Small intestine (tissue), 16 donors: ENCODE results near the gene KHDC4. TPM values are rescaled to one million over a fixed set of nuclear protein-coding genes. Genes with fewer than 3 reads are reported as not detected.

Experiments used
- DNase-seq, 2 donors: peaks; one replicate each; pipeline versions ENCODE4 v3.0.0 to v3.0.0-alpha.2; 2013
- FAIRE-seq: peaks from 2 replicates; lab custom pipeline; 2012; peaks lifted over from hg19 to GRCh38; lab: Jason Lieb, UNC
- H3K27ac ChIP-seq, 3 donors: one replicate each; pipeline ENCODE4 v1.5.1; 2013; ENCODE audit warnings: low read length in 2 of 3, mild to moderate bottlenecking in 2 of 3, control low read depth in 1 of 3, inconsistent platforms in 1 of 3, low read depth in 1 of 3, moderate library complexity in 1 of 3
- H3K27me3 ChIP-seq, 3 donors: one replicate each; pipeline ENCODE4 v1.6.1; 2013; ENCODE audit warnings: low read length in 3 of 3, inconsistent platforms in 1 of 3; ENCODE audit not compliant: control insufficient read depth in 3 of 3, insufficient read depth in 3 of 3
- H3K36me3 ChIP-seq, 3 donors: one replicate each; pipeline ENCODE4 v1.6.1; 2013; ENCODE audit warnings: low read length in 3 of 3, inconsistent platforms in 1 of 3, low read depth in 1 of 3, mild to moderate bottlenecking in 1 of 3, moderate library complexity in 1 of 3; ENCODE audit not compliant: control insufficient read depth in 3 of 3, insufficient read depth in 2 of 3
- H3K4me1 ChIP-seq, 3 donors: one replicate each; pipeline ENCODE4 v1.6.1; 2013; ENCODE audit warnings: low read length in 2 of 3, inconsistent platforms in 1 of 3, low read depth in 1 of 3, mild to moderate bottlenecking in 1 of 3, moderate library complexity in 1 of 3; ENCODE audit not compliant: control insufficient read depth in 3 of 3, insufficient read depth in 2 of 3
- H3K4me3 ChIP-seq, 3 donors: one replicate each; pipeline ENCODE4 v1.5.1; 2013; ENCODE audit warnings: low read length in 3 of 3, control low read depth in 1 of 3, inconsistent platforms in 1 of 3, low read depth in 1 of 3, mild to moderate bottlenecking in 1 of 3, moderate library complexity in 1 of 3
- H3K9me3 ChIP-seq, 2 donors: one replicate each; pipeline ENCODE4 v1.6.1; 2013; ENCODE audit warnings: low read depth in 1 of 2, low read length in 1 of 2; ENCODE audit not compliant: control insufficient read depth in 2 of 2, insufficient read depth in 1 of 2
- WGBS, 3 donors: extraction: QIAGEN DNeasy Blood & Tissue Kit; methylation state at CpG; one replicate each; pipeline ENCODE4 v1.1.7; 2013; 5-methylcytosine and 5-hydroxymethylcytosine counted together
- long read RNA-seq, 10 donors: transcript quantifications; one replicate each; lab custom pipeline, GENCODE V29; 2026
- polyA plus RNA-seq, 4 donors: library from polyadenylated mRNA; stranded (reverse) in 3 of 4; unstranded in 1 of 4; fragments of 200-250 nt in 3 of 4; fragments of 120-200 nt in 1 of 4; gene quantifications; one replicate each; pipeline versions ENCODE4 v1.2.1 to v1.2.3, GENCODE V29; 2013
- donor health status: healthy with polysubstance abuse.
- donor health status: control.
- donor health status: control.
- donor health status: Bipolar disorder and iron deficiency.
- donor health status: healthy.

Gene KHDC4
- polyA plus RNA-seq = 10 to 100 TPM in 3 of 4 donors, 1 to 10 TPM in 1; 7.3 to 70.5 (median 22.3) TPM
- long read RNA-seq, donor 1 = 0 reads
- long read RNA-seq, donor 2, partial matches to known transcripts = 0 of 1 reads
- long read RNA-seq, donor 2, other reads (novel, unspliced or antisense) = 0 of 1 reads
- long read RNA-seq, donor 3, partial matches to known transcripts = 0 of 2 reads
- long read RNA-seq, donor 3, other reads (novel, unspliced or antisense) = 0 of 2 reads
- long read RNA-seq, donor 4 = 0 reads
- long read RNA-seq, donor 5 = 0 reads
- long read RNA-seq, donor 6, full-length matches to known transcripts = 6 of 12 reads
- long read RNA-seq, donor 6, partial matches to known transcripts = 6 of 12 reads
- long read RNA-seq, donor 6, other reads (novel, unspliced or antisense) = 0 of 12 reads
- long read RNA-seq, donor 7 = 0 reads
- long read RNA-seq, donor 8 = 0 reads
- long read RNA-seq, donor 9 = 0 reads
- long read RNA-seq, donor 10, partial matches to known transcripts = 0 of 6 reads
- long read RNA-seq, donor 10, other reads (novel, unspliced or antisense) = 0 of 6 reads

DNA sequence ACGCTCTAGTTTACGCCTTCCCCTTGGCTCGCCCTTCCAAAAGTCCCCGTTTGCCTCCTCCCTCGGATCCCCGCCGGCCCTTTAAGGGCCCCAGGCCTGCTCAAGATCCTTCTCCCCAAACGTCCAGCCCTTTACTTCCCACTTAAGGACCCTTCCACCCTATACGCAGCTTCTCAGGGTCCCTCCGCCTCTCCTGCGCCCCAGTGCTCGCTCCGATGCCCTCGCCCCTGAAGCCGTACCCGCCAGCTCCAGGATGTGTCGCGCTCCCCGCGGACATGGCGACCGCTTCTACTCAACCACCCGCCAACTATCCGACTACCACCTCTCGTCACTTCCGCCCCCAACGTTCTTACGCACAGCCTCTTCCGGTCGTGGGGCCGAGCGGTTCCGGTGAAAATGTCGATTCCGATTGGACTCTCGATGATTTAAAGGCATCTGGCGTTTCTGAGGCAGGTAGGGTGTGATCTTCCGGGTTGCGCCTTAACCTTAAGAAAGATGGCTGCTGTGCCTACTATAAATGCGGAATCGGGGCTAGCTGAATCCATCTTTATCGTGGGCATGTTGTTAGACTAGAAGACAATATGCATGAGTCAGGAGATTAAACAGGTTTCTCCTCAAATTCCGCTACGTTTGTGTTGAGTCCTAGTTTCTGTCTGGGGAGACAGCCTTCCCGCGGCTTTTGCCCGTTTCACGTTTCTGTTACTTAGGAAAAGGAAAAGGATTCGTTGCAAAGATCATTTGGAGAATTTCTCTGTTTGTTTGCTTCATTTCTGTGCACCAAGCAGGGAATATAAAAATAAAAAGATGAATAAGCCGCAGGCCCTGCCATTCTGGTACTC is at the start of gene KHDC4:
KHDC4 (minus strand) TSS at position 317 of the 839 bp plus-strand sequence; CDS start at position 277, 40 bp downstream.
- Histone ChIP-seq H3K4me1 (peaks cover 3 to 14% (median 13%) of the 10 kb centered on the region in 3 donors), H3K4me3 (peak within 1 kb of the TSS; percentile 64 to 75 (median 67)), H3K27me3 (no peaks in the 10 kb centered on the region), H3K36me3 (peaks cover 5 to 29% (median 5%) of the 10 kb centered on the region in 3 donors), H3K9me3 (no peaks in the 10 kb centered on the region), H3K27ac (peak within 1 kb of the TSS; percentile 82 to 94 (median 90))
- WGBS, 3 donors = 0 to 1% (median 1%) methylated on average over 50 of the region's 50 CpGs
- DNase-seq (peak; percentile 98 to 100), FAIRE-seq (no peak)

DNA sequence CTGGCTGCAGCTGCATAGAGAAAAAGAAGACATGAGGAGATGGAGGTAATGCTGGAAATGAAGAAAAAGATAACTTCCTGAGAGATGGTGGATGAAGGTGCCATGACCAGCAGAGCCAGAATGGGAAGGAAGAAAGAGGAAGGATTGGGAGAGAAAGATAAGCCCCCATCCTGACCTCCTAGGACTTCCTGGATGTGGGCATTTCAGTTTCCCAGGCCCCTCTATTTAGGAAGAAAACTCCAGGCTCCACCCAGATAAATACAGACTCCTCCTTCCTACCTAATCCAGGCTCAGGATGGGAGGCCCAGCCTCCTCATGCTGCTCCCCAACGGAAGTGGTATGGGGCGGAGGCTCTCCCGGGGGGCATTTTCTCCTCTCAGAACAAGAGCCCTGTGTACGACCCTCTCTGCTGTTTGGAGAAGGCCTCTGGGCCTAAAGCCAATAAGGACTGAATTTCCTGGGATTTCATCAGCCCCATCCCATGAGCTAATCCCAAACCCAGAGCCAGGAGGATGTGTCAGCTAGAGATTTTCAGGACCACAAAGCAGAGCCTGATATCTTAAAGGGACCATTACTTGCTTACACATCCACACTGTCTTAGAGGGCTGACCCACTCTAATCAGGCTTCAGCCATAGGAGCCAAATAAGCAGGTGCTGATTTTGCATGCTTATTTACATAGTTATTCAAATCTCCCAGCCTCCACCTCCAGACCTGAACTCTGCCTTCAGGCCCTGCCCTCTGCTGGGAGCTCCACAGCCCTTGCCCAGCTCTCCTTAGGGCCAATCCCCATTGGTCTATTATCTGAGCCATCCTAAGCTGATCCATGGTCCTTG is 49.2 kb upstream of the KHDC4 start:
- Histone ChIP-seq H3K4me1 (peaks cover 7 to 44% (median 23%) of the 10 kb centered on the region in 3 donors), H3K9me3 (no peaks in the 10 kb centered on the region), H3K27ac (peak overlapping the region in 2 of 3 donors; percentile 57 to 85), H3K36me3 (peaks cover 0 to 5% (median 0%) of the 10 kb centered on the region in 3 donors), H3K4me3 (no peak overlapping the region), H3K27me3 (no peaks in the 10 kb centered on the region)
- WGBS, 3 donors = 46 to 55% (median 50%) methylated on average over 4 of the region's 4 CpGs
- no peak for DNase-seq
- no peak for FAIRE-seq

DNA sequence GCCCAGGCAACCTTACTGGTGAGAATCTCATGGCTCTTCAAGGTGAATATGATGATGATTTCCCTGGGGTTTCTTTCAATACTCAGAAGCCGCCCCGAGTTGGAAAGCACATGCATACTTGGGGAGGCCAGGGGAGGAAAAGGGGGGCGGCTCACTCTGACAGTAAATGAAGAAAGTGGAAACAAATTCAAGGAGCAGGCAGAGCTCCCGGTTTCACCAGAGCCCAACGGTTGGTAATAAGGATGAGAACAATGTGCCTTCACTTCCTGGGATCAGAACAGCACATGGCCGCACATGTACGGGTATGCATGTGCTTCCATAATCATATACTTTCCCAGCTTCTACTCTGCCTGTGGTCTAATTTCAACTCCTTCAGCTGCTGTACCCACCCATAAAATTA is 47.9 kb upstream of the KHDC4 start:
- peaks cover 7 to 47% (median 23%) of the 10 kb centered on the region in 3 donors for H3K4me1 ChIP-seq
- DNase-seq (no peak), FAIRE-seq (no peak)
- peak overlapping the region in 1 of 3 donors; percentile 89 for H3K27ac ChIP-seq
- H3K4me3 ChIP-seq = no peak overlapping the region
- 64 to 87% (median 76%) methylated on average over 7 of the region's 7 CpGs for WGBS, 3 donors
- peaks cover 0 to 5% (median 0%) of the 10 kb centered on the region in 3 donors for H3K36me3 ChIP-seq
- H3K9me3 ChIP-seq = no peaks in the 10 kb centered on the region
- no peaks in the 10 kb centered on the region for H3K27me3 ChIP-seq

DNA sequence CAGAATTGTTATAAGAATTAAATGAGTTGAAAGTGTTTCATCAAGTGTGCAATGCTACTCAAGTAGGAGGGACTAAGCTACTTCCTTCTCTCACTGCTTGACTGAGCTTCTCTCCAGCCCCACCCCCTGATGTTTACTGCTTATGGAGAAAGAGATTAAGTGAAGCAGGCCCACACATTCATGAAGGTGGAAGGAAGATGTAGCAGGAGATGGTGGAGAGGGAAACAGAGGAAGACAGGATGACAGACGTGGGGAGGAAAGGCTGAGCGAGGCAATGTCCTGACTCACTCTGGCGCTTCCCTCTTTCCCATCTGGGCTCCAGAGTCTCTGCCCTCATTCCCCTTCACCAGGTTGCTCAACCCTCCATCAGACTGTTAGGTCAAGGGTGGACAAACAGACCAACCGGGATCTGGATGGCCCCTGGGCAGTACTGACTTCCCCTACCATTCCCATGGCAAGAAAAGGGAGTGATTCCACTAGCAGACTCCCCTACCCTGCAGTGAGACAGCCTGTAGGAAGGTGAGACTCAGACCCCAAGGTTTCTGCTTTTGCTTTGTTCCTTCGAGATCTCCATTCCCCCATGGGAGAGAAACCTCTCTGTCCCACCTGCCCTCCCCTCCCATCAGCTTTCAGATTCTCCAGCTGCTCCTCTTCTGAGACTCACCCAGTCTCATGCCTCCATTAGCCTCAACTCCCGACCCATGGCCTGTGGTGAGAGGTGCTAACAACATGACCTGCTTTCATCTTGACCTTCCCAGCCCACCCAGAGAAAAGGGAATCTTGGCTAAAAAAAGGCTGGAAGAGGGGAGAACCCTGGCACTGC is 47.3 kb upstream of the KHDC4 start:
- peak overlapping the region in 1 of 3 donors; percentile 89 for H3K27ac ChIP-seq
- H3K9me3 ChIP-seq = no peaks in the 10 kb centered on the region
- H3K4me1 ChIP-seq = peaks cover 7 to 53% (median 23%) of the 10 kb centered on the region in 3 donors
- FAIRE-seq (no peak), DNase-seq (peak in 1 of 2 donors; percentile 43)
- WGBS, 3 donors = 49 to 69% (median 66%) methylated on average over 6 of the region's 6 CpGs
- peaks cover 0 to 5% (median 0%) of the 10 kb centered on the region in 3 donors for H3K36me3 ChIP-seq
- H3K4me3 ChIP-seq = no peak overlapping the region
- no peaks in the 10 kb centered on the region for H3K27me3 ChIP-seq

DNA sequence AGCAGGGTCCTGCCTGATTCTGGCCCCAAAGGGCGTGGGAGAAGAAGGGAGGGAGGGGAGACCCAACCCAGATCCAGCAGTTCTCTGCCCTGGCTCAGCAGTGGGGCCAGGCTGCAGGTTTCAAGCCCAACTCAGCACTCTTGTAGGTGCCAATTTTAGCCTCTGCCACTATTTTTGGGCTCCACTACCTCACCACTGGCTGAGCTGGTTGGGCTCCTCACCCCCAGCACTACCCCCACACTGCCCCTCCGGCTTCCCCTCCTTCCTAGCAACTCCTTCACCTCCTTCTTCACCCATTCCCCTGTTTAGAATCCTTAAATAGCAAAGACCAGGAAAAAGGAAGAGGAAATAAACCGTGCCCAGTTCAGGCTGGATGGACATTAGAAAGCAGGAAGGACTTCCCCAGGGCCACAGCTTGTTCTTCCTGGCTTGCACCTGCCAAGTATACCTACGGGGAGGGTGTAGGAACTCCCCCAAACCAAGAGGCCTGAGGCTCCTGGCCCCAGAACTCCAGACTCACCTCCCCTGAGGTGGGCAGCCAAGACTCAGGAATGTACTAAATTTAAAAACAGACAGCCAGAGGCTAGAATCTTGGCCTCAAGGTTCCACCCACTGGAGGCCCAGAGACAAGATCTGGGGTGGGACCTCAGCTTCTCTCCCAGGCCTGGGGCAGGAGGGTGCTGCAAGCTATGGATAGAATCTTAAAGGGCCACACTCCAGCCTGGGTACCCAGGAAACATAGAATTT is 45.6 kb upstream of the KHDC4 start:
- no peak for DNase-seq
- no peak for FAIRE-seq
- peak overlapping the region; percentile 2 to 88 (median 87) for H3K4me3 ChIP-seq
- 13 to 25% (median 17%) methylated on average over 4 of the region's 4 CpGs for WGBS, 3 donors
- H3K27me3 ChIP-seq = no peaks in the 10 kb centered on the region
- H3K9me3 ChIP-seq = no peaks in the 10 kb centered on the region
- H3K4me1 ChIP-seq = peaks cover 7 to 70% (median 34%) of the 10 kb centered on the region in 3 donors
- peaks cover 0 to 14% (median 0%) of the 10 kb centered on the region in 3 donors for H3K36me3 ChIP-seq
- H3K27ac ChIP-seq = peak overlapping the region; percentile 77 to 93 (median 89)

DNA sequence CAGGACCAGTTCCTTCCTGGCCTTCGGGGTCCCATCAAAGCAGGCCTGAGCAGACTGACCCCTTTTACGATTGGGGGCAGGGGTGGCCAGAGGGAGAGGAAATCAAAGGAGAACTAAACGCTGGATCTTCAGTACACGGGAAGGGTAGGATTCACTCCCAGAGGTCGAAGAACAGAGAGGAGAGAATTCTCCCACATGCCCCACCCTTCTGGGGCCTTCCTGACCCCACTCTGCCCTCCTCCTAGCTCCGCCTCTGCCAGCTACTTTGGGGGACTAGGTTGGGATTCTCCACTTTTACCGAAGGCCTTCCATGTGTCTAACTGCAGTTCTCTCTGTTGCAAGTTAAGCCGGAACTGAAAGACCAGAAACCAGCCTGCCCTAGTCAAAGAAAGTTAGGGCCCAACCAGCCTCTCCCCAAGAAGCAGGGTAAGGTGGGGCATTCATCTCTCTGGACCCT is 44.8 kb upstream of the KHDC4 start:
- 1 to 7% (median 5%) methylated on average over 8 of the region's 8 CpGs for WGBS, 3 donors
- FAIRE-seq (no peak), DNase-seq (peak; percentile 55 to 64)
- H3K27ac ChIP-seq = peak overlapping the region; percentile 77 to 93 (median 89)
- no peaks in the 10 kb centered on the region for H3K9me3 ChIP-seq
- H3K36me3 ChIP-seq = peaks cover 0 to 20% (median 0%) of the 10 kb centered on the region in 3 donors
- H3K4me1 ChIP-seq = peaks cover 7 to 72% (median 34%) of the 10 kb centered on the region in 3 donors
- no peaks in the 10 kb centered on the region for H3K27me3 ChIP-seq
- H3K4me3 ChIP-seq = peak overlapping the region; percentile 87 to 94 (median 88)
